AML-193 (cell line): ENCODE data around the gene SFRP5.

Experiments
- DNase-seq, 2 experiments: peaks; one replicate each; lab custom pipeline; 2025; lab: John Stamatoyannopoulos, UW

Gene SFRP5

GRCh38 chr10:97785731-97786130 lies 13.9 kb upstream of the SFRP5 start:
- no peak for DNase-seq

- DNase-seq = no peak
These were observed 13.4 kb upstream of the SFRP5 start for GRCh38 chr10:97785231-97785630.

GRCh38 chr10:97784200-97784810 lies 12.5 kb upstream of the SFRP5 start:
- DNase-seq = no peak

GRCh38 chr10:97782455-97783228 lies 10.8 kb upstream of the SFRP5 start:
- DNase-seq = no peak

- DNase-seq = no peak
These were observed 10.0 kb upstream of the SFRP5 start for GRCh38 chr10:97781618-97782331.

GRCh38 chr10:97780841-97781617 lies 9.2 kb upstream of the SFRP5 start:
- DNase-seq = no peak

- DNase-seq = no peak
These were observed 8.2 kb upstream of the SFRP5 start for GRCh38 chr10:97779975-97780374.

- DNase-seq = no peak
These were observed 7.7 kb upstream of the SFRP5 start for GRCh38 chr10:97779492-97779891.

- DNase-seq = no peak
These were observed 6.9 kb upstream of the SFRP5 start for GRCh38 chr10:97778452-97779302.

GRCh38 chr10:97777143-97777542 lies 5.3 kb upstream of the SFRP5 start:
- no peak for DNase-seq

GRCh38 chr10:97774811-97775294 lies 3.1 kb upstream of the SFRP5 start:
- DNase-seq = no peak

GRCh38 chr10:97773096-97773495 lies 1.3 kb upstream of the SFRP5 start:
- no peak for DNase-seq

GRCh38 chr10:97771055-97771891 lies 526 bp downstream of the SFRP5 start:
- DNase-seq = no peak

GRCh38 chr10:97770255-97770654 lies 1.5 kb downstream of the SFRP5 start:
- DNase-seq = no peak

GRCh38 chr10:97768322-97769315 lies 3.2 kb downstream of the SFRP5 start:
- no peak for DNase-seq

GRCh38 chr10:97766996-97767924 lies 4.5 kb downstream of the SFRP5 start:
- no peak for DNase-seq

GRCh38 chr10:97766106-97766810 lies 5.5 kb downstream of the SFRP5 start:
- DNase-seq = no peak
